Neural cell (in vitro differentiated cells): ENCODE data around the gene EPS8. TPM values are rescaled to one million over a fixed set of nuclear protein-coding genes. Genes with fewer than 3 reads are reported as not detected.

ENCODE experiments used
- H2AFZ ChIP-seq: fragments of 200-600, 300-800 bp; sonication (generic), shearing (Covaris generic); 2 replicates; pipeline ENCODE4 v1.6.0; 2014; ENCODE audit warnings: low read depth, mild to moderate bottlenecking, antibody characterized with exemption, low read length, moderate library complexity
- H3F3A ChIP-seq: fragments of 200-600 bp; shearing (Covaris generic); 2 replicates; pipeline ENCODE4 v1.6.1; 2016; ENCODE audit warnings: mild to moderate bottlenecking, moderate library complexity, mixed read lengths, antibody characterized with exemption, low read length; ENCODE audit not compliant: insufficient read depth, poor library complexity, severe bottlenecking
- H3K27ac ChIP-seq: fragments of 200-600, 300-800 bp; sonication (generic), shearing (Covaris generic); 2 replicates; pipeline ENCODE4 v1.5.1; 2014; ENCODE audit warnings: mild to moderate bottlenecking, low read length, moderate library complexity
- H3K27me3 ChIP-seq: fragments of 300-800, 200-600 bp; sonication (generic), shearing (Covaris generic); 2 replicates; pipeline ENCODE4 v1.6.0; 2014; ENCODE audit warnings: mild to moderate bottlenecking, low read depth, low read length, moderate library complexity; ENCODE audit not compliant: insufficient read depth
- H3K36me3 ChIP-seq: fragments of 300-800, 200-600 bp; sonication (generic), shearing (Covaris generic); 2 replicates; pipeline ENCODE4 v1.5.1; 2014; ENCODE audit warnings: mild to moderate bottlenecking, antibody characterized with exemption, low read length, moderate library complexity; ENCODE audit not compliant: insufficient read depth
- H3K4me2 ChIP-seq: fragments of 300-800, 200-600 bp; sonication (generic), shearing (Covaris generic); 2 replicates; pipeline ENCODE4 v1.6.0; 2014; ENCODE audit warnings: mild to moderate bottlenecking, low read length
- H3K4me3 ChIP-seq: fragments of 300-800, 200-600 bp; sonication (generic), shearing (Covaris generic); 2 replicates; pipeline ENCODE4 v1.5.1; 2014; ENCODE audit warnings: mild to moderate bottlenecking, low read length, moderate library complexity
- H3K79me2 ChIP-seq: fragments of 200-600 bp; shearing (Covaris generic); replicated peaks from 2 replicates; pipeline ENCODE4 v1.6.0; 2014; ENCODE audit warnings: mild to moderate bottlenecking, low read length, moderate library complexity; ENCODE audit not compliant: insufficient read depth
- H3K9ac ChIP-seq: fragments of 300-800, 200-600 bp; sonication (generic), shearing (Covaris generic); 2 replicates; pipeline ENCODE4 v1.6.1; 2016; ENCODE audit warnings: mild to moderate bottlenecking, low read length, mixed read lengths
- H3K9me2 ChIP-seq: fragments of 200-600 bp; shearing (Covaris generic); 2 replicates; pipeline ENCODE4 v1.6.1; 2016; ENCODE audit warnings: mild to moderate bottlenecking, low read length, mixed read lengths; ENCODE audit not compliant: insufficient read depth
- H3K9me3 ChIP-seq: fragments of 200-600, 300-800 bp; sonication (generic), shearing (Covaris generic); 2 replicates; pipeline ENCODE4 v1.6.1; 2016; ENCODE audit warnings: mild to moderate bottlenecking, mixed run types, low read length, moderate library complexity, mixed read lengths
- H4K20me1 ChIP-seq: fragments of 200-600 bp; shearing (Covaris generic); 2 replicates; pipeline ENCODE4 v1.6.1; 2016; ENCODE audit warnings: mild to moderate bottlenecking, mixed run types; ENCODE audit not compliant: insufficient read depth
- EP300 ChIP-seq: fragments of 450-650 bp; conservative IDR thresholded peaks from 2 replicates; pipeline ENCODE4 v1.6.1; 2014; ENCODE audit warnings: antibody characterized with exemption, mild to moderate bottlenecking, moderate library complexity; ENCODE audit not compliant: poor library complexity, severe bottlenecking
- EZH2 ChIP-seq: fragments of 200-600, 300-800 bp; shearing (Covaris generic), sonication (generic); IDR thresholded peaks from 2 replicates; pipeline ENCODE4 v1.6.1; 2014; ENCODE audit warnings: antibody characterized with exemption, low read length, borderline replicate concordance, mild to moderate bottlenecking; ENCODE audit not compliant: insufficient read depth, poor library complexity, severe bottlenecking
- MXI1 ChIP-seq: fragments of 450-650 bp; conservative IDR thresholded peaks from 2 replicates; pipeline ENCODE4 v1.6.1; 2014; ENCODE audit warnings: antibody characterized with exemption, mild to moderate bottlenecking; ENCODE audit not compliant: poor library complexity, severe bottlenecking
- POLR2AphosphoS5 ChIP-seq: IDR thresholded peaks from 2 replicates; pipeline ENCODE4 v1.6.1; 2012
- RAD21 ChIP-seq: fragments of 450-650 bp; conservative IDR thresholded peaks from 2 replicates; pipeline ENCODE4 v1.6.1; 2014; ENCODE audit warnings: antibody characterized with exemption, mild to moderate bottlenecking, moderate library complexity
- REST ChIP-seq: IDR thresholded peaks from 2 replicates; pipeline ENCODE4 v1.6.1; 2012; ENCODE audit warnings: borderline replicate concordance
- SMC3 ChIP-seq: fragments of 450-650 bp; conservative IDR thresholded peaks from 2 replicates; pipeline ENCODE4 v1.6.1; 2014; ENCODE audit warnings: antibody characterized with exemption, mild to moderate bottlenecking, moderate library complexity; ENCODE audit not compliant: poor library complexity
- TAF1 ChIP-seq: IDR thresholded peaks from 2 replicates; pipeline ENCODE4 v1.6.1; 2012; ENCODE audit warnings: low read depth
- polyA plus RNA-seq: library from polyadenylated mRNA; depleted of rRNA; stranded (reverse); fragments of >200 nt; gene quantifications from 2 replicates; pipeline ENCODE4 v1.2.3, GENCODE V29; 2014
- TF ChIP-seq, protein P1 (sequence below): fragments of 450-650 bp; IDR thresholded peaks from 2 replicates; pipeline ENCODE4 v1.5.1; 2014; ENCODE audit warnings: antibody characterized with exemption, mild to moderate bottlenecking, moderate library complexity; ENCODE audit not compliant: poor library complexity, severe bottlenecking

The EPS8 gene
- polyA plus RNA-seq, 1 donor from 2014 or later, result 12.2 TPM

- no peak overlapping the region for H3K4me2 ChIP-seq
- H3K4me3 ChIP-seq, result no peak overlapping the region
- no peaks in the 10 kb centered on the region for H3F3A ChIP-seq
- no peaks in the 10 kb centered on the region for H3K36me3 ChIP-seq
- no peaks in the 10 kb centered on the region for H3K9me2 ChIP-seq
- H3K27me3 ChIP-seq, result no peaks in the 10 kb centered on the region
- H3K9ac ChIP-seq, result no peak overlapping the region
- TF ChIP-seq EP300, result no peak
- TF ChIP-seq TAF1, result no peak
- no peak for TF ChIP-seq RAD21
- no peak for TF ChIP-seq MXI1
- TF ChIP-seq, protein P1, sequence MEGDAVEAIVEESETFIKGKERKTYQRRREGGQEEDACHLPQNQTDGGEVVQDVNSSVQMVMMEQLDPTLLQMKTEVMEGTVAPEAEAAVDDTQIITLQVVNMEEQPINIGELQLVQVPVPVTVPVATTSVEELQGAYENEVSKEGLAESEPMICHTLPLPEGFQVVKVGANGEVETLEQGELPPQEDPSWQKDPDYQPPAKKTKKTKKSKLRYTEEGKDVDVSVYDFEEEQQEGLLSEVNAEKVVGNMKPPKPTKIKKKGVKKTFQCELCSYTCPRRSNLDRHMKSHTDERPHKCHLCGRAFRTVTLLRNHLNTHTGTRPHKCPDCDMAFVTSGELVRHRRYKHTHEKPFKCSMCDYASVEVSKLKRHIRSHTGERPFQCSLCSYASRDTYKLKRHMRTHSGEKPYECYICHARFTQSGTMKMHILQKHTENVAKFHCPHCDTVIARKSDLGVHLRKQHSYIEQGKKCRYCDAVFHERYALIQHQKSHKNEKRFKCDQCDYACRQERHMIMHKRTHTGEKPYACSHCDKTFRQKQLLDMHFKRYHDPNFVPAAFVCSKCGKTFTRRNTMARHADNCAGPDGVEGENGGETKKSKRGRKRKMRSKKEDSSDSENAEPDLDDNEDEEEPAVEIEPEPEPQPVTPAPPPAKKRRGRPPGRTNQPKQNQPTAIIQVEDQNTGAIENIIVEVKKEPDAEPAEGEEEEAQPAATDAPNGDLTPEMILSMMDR, result no peak
- TF ChIP-seq EZH2, result no peak
- TF ChIP-seq POLR2AphosphoS5, result no peak
- no peak for TF ChIP-seq SMC3
- TF ChIP-seq REST, result no peak
- no peak overlapping the region for H2AFZ ChIP-seq
- H3K79me2 ChIP-seq, result no peaks in the 10 kb centered on the region
- no peaks in the 10 kb centered on the region for H4K20me1 ChIP-seq
- no peak overlapping the region for H3K27ac ChIP-seq
- H3K9me3 ChIP-seq, result no peaks in the 10 kb centered on the region
These were observed 68.9 kb downstream of the EPS8 start for GRCh38 chr12:15720295-15720694.

- Histone ChIP-seq H3F3A (no peaks in the 10 kb centered on the region), H3K9me3 (no peaks in the 10 kb centered on the region), H3K27me3 (no peaks in the 10 kb centered on the region), H4K20me1 (no peaks in the 10 kb centered on the region), H3K4me2 (no peak overlapping the region), H3K4me3 (no peak overlapping the region), H3K9me2 (no peaks in the 10 kb centered on the region), H3K36me3 (no peaks in the 10 kb centered on the region), H2AFZ (no peak overlapping the region), H3K79me2 (no peaks in the 10 kb centered on the region), H3K9ac (no peak overlapping the region), H3K27ac (no peak overlapping the region)
- no peak for TF ChIP-seq MXI1
- TF ChIP-seq REST, result no peak
- no peak for TF ChIP-seq POLR2AphosphoS5
- TF ChIP-seq EP300, result no peak
- no peak for TF ChIP-seq EZH2
- no peak for TF ChIP-seq SMC3
- TF ChIP-seq, protein P1, result no peak
- TF ChIP-seq TAF1, result no peak
- TF ChIP-seq RAD21, result no peak
These were observed 70.0 kb downstream of the EPS8 start for GRCh38 chr12:15719230-15719629.
